H1 (cell line): ENCODE data around the gene ASIC5. TPM values are rescaled to one million over a fixed set of nuclear protein-coding genes. Genes with fewer than 3 reads are reported as not detected.

ENCODE experiments used
- CTCF ChIA-PET: fragments of 300-600 bp; sonication (Branson Sonifier 250); formaldehyde crosslinking; loops from one replicate; lab custom pipeline; 2021; ENCODE audit not compliant: partially characterized antibody; lab: Charles Lee
- POLR2A ChIA-PET: fragments of 300-600 bp; sonication (Branson Sonifier 250); formaldehyde crosslinking; loops from one replicate; lab custom pipeline; 2021; ENCODE audit warnings: inconsistent platforms; ENCODE audit not compliant: partially characterized antibody; lab: Charles Lee
- DNase-seq, 2 experiments: peaks; one replicate each; pipeline versions ENCODE4 v3.0.0 to v3.0.0-alpha.2; 2010 to 2022; ENCODE audit warnings: low spot score in 2 of 2, low read depth in 1 of 2, mixed read lengths in 1 of 2
- FAIRE-seq: peaks from 2 replicates; lab custom pipeline; 2011; peaks lifted over from hg19 to GRCh38; lab: Jason Lieb, UNC
- H2AFZ ChIP-seq: 2 replicates; pipeline ENCODE4 v1.8.1; 2012; ENCODE audit warnings: low read length, inconsistent platforms
- H2AK5ac ChIP-seq: 2 replicates; pipeline ENCODE4 v1.6.1; 2013; ENCODE audit warnings: low read depth, low read length
- H2BK120ac ChIP-seq: replicated peaks from 2 replicates; pipeline ENCODE3; 2013; ENCODE audit warnings: low read depth, low read length, inconsistent platforms
- H2BK12ac ChIP-seq: 2 replicates; pipeline ENCODE4 v1.6.1; 2013; ENCODE audit warnings: low read depth, low read length
- H2BK15ac ChIP-seq: 2 replicates; pipeline ENCODE4 v1.6.1; 2013; ENCODE audit warnings: low read length
- H2BK20ac ChIP-seq: 2 replicates; pipeline ENCODE4 v1.6.1; 2013; ENCODE audit warnings: low read length
- H2BK5ac ChIP-seq: 2 replicates; pipeline ENCODE4 v1.6.1; 2013; ENCODE audit warnings: low read depth, low read length
- H3K14ac ChIP-seq: 2 replicates; pipeline ENCODE4 v1.6.1; 2013; ENCODE audit warnings: inconsistent platforms; ENCODE audit not compliant: insufficient read length
- H3K18ac ChIP-seq: 2 replicates; pipeline ENCODE4 v1.6.1; 2013; ENCODE audit warnings: low read length; ENCODE audit errors: extremely low read depth
- H3K23ac ChIP-seq: 2 replicates; pipeline ENCODE4 v1.6.1; 2013; ENCODE audit warnings: inconsistent platforms; ENCODE audit not compliant: insufficient read length
- H3K23me2 ChIP-seq: 2 replicates; pipeline ENCODE4 v1.6.1; 2013; ENCODE audit warnings: low read depth, low read length
- H3K27ac ChIP-seq: 2 replicates; pipeline ENCODE4 v1.6.1; 2011; ENCODE audit warnings: low read depth, low read length, inconsistent platforms
- H3K27me3 ChIP-seq, 4 experiments: replicated peaks in 1 of 4; 1 replicate in 1 of 4; 2 replicates in 3 of 4; pipeline versions ENCODE4 v1.6.1 to v1.8.1; 2011 to 2013; ENCODE audit warnings: low read length in 3 of 4, mild to moderate bottlenecking in 3 of 4, inconsistent platforms in 2 of 4, mixed read lengths in 2 of 4, moderate library complexity in 1 of 4; ENCODE audit not compliant: control insufficient read depth in 3 of 4, insufficient read depth in 3 of 4; ENCODE audit errors: extremely low read depth in 1 of 4
- H3K36me3 ChIP-seq, 4 experiments: 2 replicates each; pipeline versions ENCODE4 v1.6.1 to v1.8.1; 2011 to 2013; ENCODE audit warnings: mild to moderate bottlenecking in 4 of 4, low read length in 3 of 4, moderate library complexity in 2 of 4, control low read depth in 1 of 4, inconsistent platforms in 1 of 4; ENCODE audit not compliant: insufficient read depth in 4 of 4, control insufficient read depth in 2 of 4
- H3K4ac ChIP-seq: replicated peaks from 2 replicates; pipeline ENCODE3; 2013; ENCODE audit warnings: low read length, low read depth, mixed read lengths, inconsistent platforms; ENCODE audit not compliant: insufficient read length
- H3K4me1 ChIP-seq, 4 experiments: replicated peaks in 1 of 4; 1 replicate in 1 of 4; 2 replicates in 3 of 4; pipeline versions ENCODE4 v1.6.1 to v1.8.1; 2011 to 2013; ENCODE audit warnings: low read length in 3 of 4, inconsistent platforms in 2 of 4, mixed read lengths in 1 of 4; ENCODE audit not compliant: insufficient read depth in 4 of 4, control insufficient read depth in 3 of 4
- H3K4me2 ChIP-seq, 2 experiments: 2 replicates each; pipeline versions ENCODE4 v1.6.1 to v1.8.1; 2011 to 2013; ENCODE audit warnings: low read depth in 2 of 2, low read length in 2 of 2, control low read depth in 1 of 2, inconsistent platforms in 1 of 2, mild to moderate bottlenecking in 1 of 2; ENCODE audit not compliant: insufficient read depth in 1 of 2
- H3K4me3 ChIP-seq, 4 experiments: fragments of 200-600, 300-600 bp in 1 of 4; sonication (generic), shearing (Covaris generic), sonication (Bioruptor Twin) in 1 of 4; 2 replicates each; pipeline versions ENCODE4 v1.5.1 to v1.8.1; 2011 to 2016; ENCODE audit warnings: low read length in 4 of 4, low read depth in 3 of 4, control low read depth in 2 of 4, inconsistent platforms in 2 of 4, mild to moderate bottlenecking in 2 of 4, mixed read lengths in 1 of 4, moderate library complexity in 1 of 4; ENCODE audit not compliant: insufficient read depth in 2 of 4; ENCODE audit errors: extremely low read depth in 1 of 4
- H3K56ac ChIP-seq: replicated peaks from 2 replicates; pipeline ENCODE3; 2013; ENCODE audit warnings: low read depth, mild to moderate bottlenecking, mixed read lengths, low read length, inconsistent platforms; ENCODE audit not compliant: insufficient read length
- H3K79me1 ChIP-seq: 2 replicates; pipeline ENCODE4 v1.6.1; 2013; ENCODE audit warnings: low read depth, low read length, control low read depth
- H3K79me2 ChIP-seq, 2 experiments: 2 replicates each; pipeline versions ENCODE4 v1.6.1 to v1.8.1; 2012 to 2013; ENCODE audit warnings: low read length in 2 of 2, mild to moderate bottlenecking in 2 of 2, inconsistent platforms in 1 of 2; ENCODE audit not compliant: insufficient read depth in 2 of 2, control insufficient read depth in 1 of 2
- H3K9ac ChIP-seq, 4 experiments: replicated peaks in 1 of 4; 1 replicate in 1 of 4; 2 replicates in 3 of 4; pipeline versions ENCODE4 v1.6.1 to v1.8.1; 2011 to 2013; ENCODE audit warnings: low read depth in 3 of 4, low read length in 3 of 4, control low read depth in 2 of 4, mild to moderate bottlenecking in 2 of 4, moderate library complexity in 2 of 4, inconsistent platforms in 1 of 4; ENCODE audit errors: extremely low read depth in 1 of 4
- H3K9me3 ChIP-seq, 2 experiments: 2 replicates each; pipeline versions ENCODE4 v1.6.1 to v1.8.1; 2012 to 2013; ENCODE audit warnings: mild to moderate bottlenecking in 2 of 2, moderate library complexity in 2 of 2, control low read depth in 1 of 2, inconsistent platforms in 1 of 2, low read depth in 1 of 2, low read length in 1 of 2, mixed read lengths in 1 of 2; ENCODE audit not compliant: insufficient read depth in 2 of 2
- H4K20me1 ChIP-seq, 2 experiments: replicated peaks in 1 of 2; 2 replicates each; pipeline versions ENCODE3 to v1.8.1; 2011 to 2013; ENCODE audit warnings: inconsistent platforms in 2 of 2, low read length in 2 of 2, mild to moderate bottlenecking in 1 of 2; ENCODE audit not compliant: insufficient read depth in 2 of 2, control insufficient read depth in 1 of 2
- H4K5ac ChIP-seq: 2 replicates; pipeline ENCODE4 v1.6.1; 2013; ENCODE audit warnings: low read length, low read depth, mixed read lengths, inconsistent platforms; ENCODE audit not compliant: insufficient read length
- H4K8ac ChIP-seq: 2 replicates; pipeline ENCODE4 v1.8.0; 2013; ENCODE audit warnings: mild to moderate bottlenecking, moderate library complexity, low read length, inconsistent platforms; ENCODE audit not compliant: insufficient read depth; ENCODE audit errors: extremely low read depth
- H4K91ac ChIP-seq: replicated peaks from 2 replicates; pipeline ENCODE3; 2013; ENCODE audit warnings: low read length, mixed read lengths, inconsistent platforms; ENCODE audit not compliant: insufficient read length
- BCL11A ChIP-seq, 2 experiments: IDR thresholded peaks; one replicate each; pipeline ENCODE4 v1.6.1; 2011; ENCODE audit warnings: low read depth in 2 of 2, low read length in 2 of 2, mild to moderate bottlenecking in 2 of 2
- CHD2 ChIP-seq: IDR thresholded peaks from 2 replicates; pipeline ENCODE4 v1.6.1; 2012; ENCODE audit warnings: low read length, improper control_type of control experiment
- CREB1 ChIP-seq: IDR thresholded peaks from 2 replicates; pipeline ENCODE4 v1.6.1; 2012; ENCODE audit warnings: inconsistent platforms
- EGR1 ChIP-seq: IDR thresholded peaks from 2 replicates; pipeline ENCODE4 v1.6.1; 2011; ENCODE audit warnings: low read depth, low read length, borderline replicate concordance
- EP300 ChIP-seq, 2 experiments: IDR thresholded peaks; 1 replicate in 1 of 2; 2 replicates in 1 of 2; pipeline ENCODE4 v1.6.1; 2011 to 2012; ENCODE audit warnings: low read depth in 2 of 2, low read length in 2 of 2, mild to moderate bottlenecking in 2 of 2, borderline replicate concordance in 1 of 2, inconsistent platforms in 1 of 2, moderate library complexity in 1 of 2
- HDAC6 ChIP-seq: IDR thresholded peaks from one replicate; pipeline ENCODE4 v1.7.1; 2012; ENCODE audit warnings: low read depth, mild to moderate bottlenecking, inconsistent platforms, low read length, moderate library complexity
- KDM4A ChIP-seq: IDR thresholded peaks from one replicate; pipeline ENCODE4 v1.7.1; 2012; ENCODE audit warnings: low read depth, mild to moderate bottlenecking, moderate library complexity, low read length, inconsistent platforms; ENCODE audit not compliant: severe bottlenecking
- PHF8 ChIP-seq: fragments of 200-600 bp; sonication (generic); conservative IDR thresholded peaks from 2 replicates; pipeline ENCODE4 v1.7.1; 2012; ENCODE audit warnings: low read depth, mild to moderate bottlenecking, inconsistent platforms, low read length, moderate library complexity
- POLR2A ChIP-seq, 2 experiments: IDR thresholded peaks; 1 replicate in 1 of 2; 2 replicates in 1 of 2; pipeline ENCODE4 v1.6.1; 2011; ENCODE audit warnings: low read depth in 2 of 2, low read length in 2 of 2, mild to moderate bottlenecking in 2 of 2; ENCODE audit errors: control extremely low read depth in 1 of 2
- SAP30 ChIP-seq: fragments of 300-600 bp; sonication (generic); IDR thresholded peaks from 2 replicates; pipeline ENCODE4 v1.7.1; 2012; ENCODE audit warnings: low read length, moderate library complexity, mild to moderate bottlenecking, inconsistent platforms; ENCODE audit not compliant: insufficient read depth, insufficient replicate concordance
- SP2 ChIP-seq: IDR thresholded peaks from 2 replicates; pipeline ENCODE4 v1.6.1; 2012; ENCODE audit warnings: mild to moderate bottlenecking, low read length, inconsistent platforms
- YY1 ChIP-seq: IDR thresholded peaks from 2 replicates; pipeline ENCODE4 v1.6.1; 2011; ENCODE audit warnings: low read depth, mild to moderate bottlenecking, low read length
- polyA plus RNA-seq, 7 experiments: library from polyadenylated mRNA; depleted of rRNA in 3 of 7; stranded (reverse) in 5 of 7; unstranded in 2 of 7; fragments of >200 nt in 5 of 7; fragments of 200-250 nt in 2 of 7; gene quantifications; 1 replicate in 5 of 7; 2 replicates in 1 of 7; 4 replicates in 1 of 7; pipeline versions ENCODE4 v1.2.1 to v1.2.3, GENCODE V29; 2011 to 2013; ENCODE audit warnings: missing spikeins in 2 of 7, mixed read lengths in 2 of 7
- total RNA-seq: library from RNA; stranded (reverse); fragmentation: NEBNext Ultra II Directional; extraction: Animal tissue kit (Norgen Biotek cat#: 25700); gene quantifications from 2 replicates; pipeline ENCODE4 v1.2.1, GENCODE V29; 2021

ASIC5 gene
- total and polyA plus RNA-seq, 2 of the 8 experiments (the other 6 are each of a cell fraction or from before 2014, with no cell fraction given): not detected

DNA sequence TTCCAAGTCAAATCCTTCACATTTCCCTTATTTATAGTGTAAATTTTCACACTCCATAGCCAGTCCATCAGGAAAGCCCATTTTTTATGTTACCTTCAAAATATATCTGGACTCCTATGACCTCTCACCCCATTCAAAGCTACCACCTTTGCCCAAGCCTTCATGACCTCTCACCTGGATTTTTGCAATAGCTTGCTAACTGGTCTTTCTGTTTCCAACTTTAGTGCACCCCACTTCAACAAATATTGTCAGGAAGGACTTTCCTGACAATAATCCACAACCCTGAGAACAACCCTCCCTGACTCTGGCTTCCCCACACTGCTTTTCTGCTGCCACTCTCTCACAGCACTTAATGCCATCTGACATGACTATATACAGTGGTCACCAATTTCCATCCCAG lies 33.4 kb downstream of the ASIC5 start:
- Histone ChIP-seq H4K91ac (no peak overlapping the region), H2BK15ac (no peak overlapping the region), H3K4ac (no peak overlapping the region), H3K9me3 (no peaks in the 10 kb centered on the region), H3K14ac (no peak overlapping the region), H2AK5ac (no peak overlapping the region), H2BK20ac (no peak overlapping the region), H3K4me3 (no peak overlapping the region), H3K9ac (no peak overlapping the region), H4K20me1 (no peaks in the 10 kb centered on the region), H3K56ac (no peak overlapping the region), H3K4me2 (no peak overlapping the region), H2BK120ac (no peak overlapping the region), H3K18ac (no peak overlapping the region), H3K27ac (no peak overlapping the region), H3K79me1 (no peaks in the 10 kb centered on the region), H3K27me3 (no peaks in the 10 kb centered on the region), H2BK12ac (no peak overlapping the region), H3K23me2 (no peaks in the 10 kb centered on the region; the same call in 1 of the 2 replicates), H2AFZ (no peak overlapping the region), H3K79me2 (no peaks in the 10 kb centered on the region), H4K5ac (no peak overlapping the region), H3K4me1 (no peaks in the 10 kb centered on the region), H3K23ac (no peak overlapping the region), H2BK5ac (no peak overlapping the region), H3K36me3 (no peaks in the 10 kb centered on the region), H4K8ac (no peak overlapping the region)
- DNase-seq (no peak), FAIRE-seq (no peak)
- ChIA-PET CTCF (interaction anchor here (1.1 to 1.4 kb wide), 2 partner anchors 12 to 45 kb away, joined by 3 read pairs; no protein-coding TSS in a partner anchor), POLR2A (no interaction called here)
- TF ChIP-seq POLR2A (IDR thresholded peaks at IDR 0.05; ENCODE audit: control extremely low read depth in 1 of 2, low read depth in 2 of 2, low read length in 2 of 2) (no peak), PHF8 (no peak), EP300 (IDR thresholded peaks at IDR 0.05; ENCODE audit: borderline replicate concordance in 1 of 2, low read depth in 2 of 2, low read length in 2 of 2) (no peak), EGR1 (no peak), SP2 (no peak), BCL11A (IDR thresholded peaks at IDR 0.05; ENCODE audit: low read depth in 2 of 2, low read length in 2 of 2) (no peak), KDM4A (no peak), CHD2 (no peak), HDAC6 (no peak), YY1 (no peak), CREB1 (no peak), SAP30 (no peak)
